H1 (cell line): ENCODE data around the gene CD58. TPM values are rescaled to one million over a fixed set of nuclear protein-coding genes. Genes with fewer than 3 reads are reported as not detected.

Experiments used
- ATF3 ChIP-seq: IDR thresholded peaks from 2 replicates; pipeline ENCODE4 v1.6.1; 2011; ENCODE audit warnings: low read depth, mild to moderate bottlenecking, low read length; ENCODE audit not compliant: insufficient read depth
- CHD7 ChIP-seq: fragments of 300-600 bp; sonication (generic); IDR thresholded peaks from 2 replicates; pipeline ENCODE4 v1.7.1; 2012; ENCODE audit warnings: low read length, moderate library complexity, mild to moderate bottlenecking, inconsistent platforms; ENCODE audit not compliant: insufficient replicate concordance
- E2F6 ChIP-seq: IDR thresholded peaks from 2 replicates; pipeline ENCODE4 v1.6.1; 2012; ENCODE audit warnings: inconsistent platforms
- HDAC2 ChIP-seq, 2 experiments: fragments of 300-600 bp in 1 of 2; sonication (generic) in 1 of 2; IDR thresholded peaks; 2 replicates each; pipeline ENCODE4 v1.6.1; 2011 to 2012; ENCODE audit warnings: low read depth in 2 of 2, low read length in 2 of 2, mild to moderate bottlenecking in 2 of 2, moderate library complexity in 2 of 2, borderline replicate concordance in 1 of 2, inconsistent platforms in 1 of 2
- MAFK ChIP-seq: IDR thresholded peaks from 2 replicates; pipeline ENCODE4 v1.6.1; 2012; ENCODE audit warnings: low read depth, mild to moderate bottlenecking, improper control_type of control experiment, low read length
- NANOG ChIP-seq: IDR thresholded peaks from 2 replicates; pipeline ENCODE4 v1.6.1; 2011; ENCODE audit warnings: low read length, low read depth, mild to moderate bottlenecking, inconsistent platforms; ENCODE audit not compliant: insufficient read depth, poor library complexity, severe bottlenecking
- POU5F1 ChIP-seq: IDR thresholded peaks from 2 replicates; pipeline ENCODE4 v1.6.1; 2011; ENCODE audit warnings: low read depth, mild to moderate bottlenecking, low read length, moderate library complexity
- RAD21 ChIP-seq, 2 experiments: IDR thresholded peaks in 1 of 2; conservative IDR thresholded peaks in 1 of 2; 2 replicates each; pipeline ENCODE4 v1.6.1; 2011; ENCODE audit warnings: low read depth in 2 of 2, low read length in 2 of 2, improper control_type of control experiment in 1 of 2, inconsistent platforms in 1 of 2, mild to moderate bottlenecking in 1 of 2, moderate library complexity in 1 of 2
- polyA plus RNA-seq, 7 experiments: library from polyadenylated mRNA; depleted of rRNA in 3 of 7; stranded (reverse) in 5 of 7; unstranded in 2 of 7; fragments of >200 nt in 5 of 7; fragments of 200-250 nt in 2 of 7; gene quantifications; 1 replicate in 5 of 7; 2 replicates in 1 of 7; 4 replicates in 1 of 7; pipeline versions ENCODE4 v1.2.1 to v1.2.3, GENCODE V29; 2011 to 2013; ENCODE audit warnings: missing spikeins in 2 of 7, mixed read lengths in 2 of 7
- total RNA-seq: library from RNA; stranded (reverse); fragmentation: NEBNext Ultra II Directional; extraction: Animal tissue kit (Norgen Biotek cat#: 25700); gene quantifications from 2 replicates; pipeline ENCODE4 v1.2.1, GENCODE V29; 2021

CD58 gene
- total and polyA plus RNA-seq, 2 of the 8 experiments (the other 6 are each of a cell fraction or from before 2014, with no cell fraction given): 5.3 to 5.5 TPM

GRCh38 chr1:116587501-116588227 lies 16.8 kb upstream of the CD58 start (continued):
- no peak for TF ChIP-seq CHD7
- TF ChIP-seq ATF3: no peak
- no peak for TF ChIP-seq NANOG
- TF ChIP-seq MAFK: no peak
- TF ChIP-seq HDAC2 (IDR thresholded peaks at IDR 0.05; ENCODE audit: borderline replicate concordance in 1 of 2, low read depth in 2 of 2, low read length in 2 of 2): no peak
- TF ChIP-seq RAD21 (IDR thresholded peaks at IDR 0.05 in 1 of 2, conservative IDR thresholded peaks at IDR 0.05 in 1 of 2; ENCODE audit: low read depth in 2 of 2, low read length in 2 of 2): no peak
- TF ChIP-seq POU5F1: no peak
- no peak for TF ChIP-seq E2F6
